Tibial nerve (tissue), 4 donors: ENCODE data around the gene PGBD5. TPM values are rescaled to one million over a fixed set of nuclear protein-coding genes. Genes with fewer than 3 reads are reported as not detected.

Experiments
- DNase-seq, 2 donors: peaks; one replicate each; pipeline ENCODE4 v3.0.0-alpha.2; 2019; ENCODE audit warnings: low spot score in 2 of 2
- H3K27ac ChIP-seq, 4 donors: fragments of 200-600 bp; sonication (generic) in 3 of 4; one replicate each; pipeline ENCODE4 v1.5.1; 2017 to 2019; ENCODE audit warnings: mild to moderate bottlenecking in 1 of 4
- H3K27me3 ChIP-seq, 2 donors: fragments of 200-600 bp; sonication (generic) in 1 of 2; one replicate each; pipeline versions ENCODE4 v1.5.1 to v1.6.0; 2017 to 2019
- H3K36me3 ChIP-seq, 3 donors: fragments of 200-600 bp; sonication (generic); one replicate each; pipeline ENCODE4 v1.5.1; 2018 to 2019
- H3K4me1 ChIP-seq, 4 donors: fragments of 200-600 bp; sonication (generic) in 3 of 4; one replicate each; pipeline ENCODE4 v1.5.1; 2017 to 2019
- H3K4me3 ChIP-seq, 4 donors: fragments of 200-600 bp; sonication (generic) in 3 of 4; one replicate each; pipeline ENCODE4 v1.5.1; 2017 to 2019; ENCODE audit warnings: mild to moderate bottlenecking in 1 of 4, moderate library complexity in 1 of 4
- H3K9me3 ChIP-seq, 4 donors: fragments of 200-600 bp; sonication (generic) in 3 of 4; one replicate each; pipeline ENCODE4 v1.5.1; 2017 to 2019
- EP300 ChIP-seq, 2 donors: sonication (generic); formaldehyde crosslinking; IDR thresholded peaks; one replicate each; pipeline ENCODE4 v1.6.1; 2017; ENCODE audit warnings: antibody characterized with exemption in 2 of 2, mild to moderate bottlenecking in 1 of 2
- POLR2A ChIP-seq, 2 donors: fragments of 450-650 bp; IDR thresholded peaks; one replicate each; pipeline ENCODE4 v1.6.1; 2017; ENCODE audit warnings: antibody characterized with exemption in 2 of 2, mild to moderate bottlenecking in 2 of 2, moderate library complexity in 2 of 2
- WGBS, 2 donors: methylation state at CpG; one replicate each; pipeline ENCODE4 v1.1.5; 2018; 5-methylcytosine and 5-hydroxymethylcytosine counted together
- total RNA-seq, 4 donors: library from RNA; depleted of rRNA; stranded (reverse); fragments of >200 nt; gene quantifications; one replicate each; pipeline ENCODE4 v1.1.0, GENCODE V29; 2016
- TF ChIP-seq, protein P1 (sequence below), 5 experiments: fragments of 200-600 bp in 3 of 5; fragments of 450-650 bp in 2 of 5; sonication (generic) in 3 of 5; IDR thresholded peaks; one replicate each; pipeline ENCODE4 v1.5.1; 2016 to 2019; ENCODE audit warnings: antibody characterized with exemption in 5 of 5, mild to moderate bottlenecking in 3 of 5, moderate library complexity in 2 of 5

Gene PGBD5
- total RNA-seq, 4 donors from 2014 or later: 1.4 to 5.1 (median 2.2) TPM

DNA sequence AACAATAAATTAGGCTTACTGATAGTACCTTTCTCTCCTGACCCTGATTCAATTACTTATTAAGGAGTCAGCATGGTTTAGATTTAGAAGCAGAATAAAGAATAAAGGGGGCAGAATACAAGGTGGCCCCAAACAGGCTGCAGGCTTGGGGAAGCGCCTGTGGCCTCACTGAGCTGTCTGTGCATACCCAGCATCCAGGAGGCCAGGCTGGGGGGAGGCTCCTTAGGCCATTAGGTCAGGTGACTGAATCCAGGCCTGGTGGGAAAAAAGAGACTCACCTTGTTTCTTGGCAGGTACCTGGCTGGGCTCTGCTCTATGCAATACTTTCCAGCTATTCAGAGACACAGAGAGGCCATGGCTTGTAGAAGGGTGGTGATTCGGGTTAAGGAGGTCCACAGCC is 38.8 kb downstream of the PGBD5 start:
- no peaks in the 10 kb centered on the region for H3K36me3 ChIP-seq
- H3K9me3 ChIP-seq: peaks cover 0 to 3% (median 0%) of the 10 kb centered on the region in 4 donors
- no peak overlapping the region for H3K27ac ChIP-seq
- TF ChIP-seq, protein P1, sequence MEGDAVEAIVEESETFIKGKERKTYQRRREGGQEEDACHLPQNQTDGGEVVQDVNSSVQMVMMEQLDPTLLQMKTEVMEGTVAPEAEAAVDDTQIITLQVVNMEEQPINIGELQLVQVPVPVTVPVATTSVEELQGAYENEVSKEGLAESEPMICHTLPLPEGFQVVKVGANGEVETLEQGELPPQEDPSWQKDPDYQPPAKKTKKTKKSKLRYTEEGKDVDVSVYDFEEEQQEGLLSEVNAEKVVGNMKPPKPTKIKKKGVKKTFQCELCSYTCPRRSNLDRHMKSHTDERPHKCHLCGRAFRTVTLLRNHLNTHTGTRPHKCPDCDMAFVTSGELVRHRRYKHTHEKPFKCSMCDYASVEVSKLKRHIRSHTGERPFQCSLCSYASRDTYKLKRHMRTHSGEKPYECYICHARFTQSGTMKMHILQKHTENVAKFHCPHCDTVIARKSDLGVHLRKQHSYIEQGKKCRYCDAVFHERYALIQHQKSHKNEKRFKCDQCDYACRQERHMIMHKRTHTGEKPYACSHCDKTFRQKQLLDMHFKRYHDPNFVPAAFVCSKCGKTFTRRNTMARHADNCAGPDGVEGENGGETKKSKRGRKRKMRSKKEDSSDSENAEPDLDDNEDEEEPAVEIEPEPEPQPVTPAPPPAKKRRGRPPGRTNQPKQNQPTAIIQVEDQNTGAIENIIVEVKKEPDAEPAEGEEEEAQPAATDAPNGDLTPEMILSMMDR (IDR thresholded peaks at IDR 0.05): no peak
- TF ChIP-seq POLR2A (IDR thresholded peaks at IDR 0.05): no peak
- TF ChIP-seq EP300 (IDR thresholded peaks at IDR 0.05): no peak
- no peaks in the 10 kb centered on the region for H3K27me3 ChIP-seq
- WGBS, 2 donors: 94 to 100% methylated on average over 2 of the region's 2 CpGs
- DNase-seq: no peak
- H3K4me3 ChIP-seq: no peak overlapping the region
- H3K4me1 ChIP-seq: peaks cover 0 to under 1% (median 0%) of the 10 kb centered on the region in 4 donors

DNA sequence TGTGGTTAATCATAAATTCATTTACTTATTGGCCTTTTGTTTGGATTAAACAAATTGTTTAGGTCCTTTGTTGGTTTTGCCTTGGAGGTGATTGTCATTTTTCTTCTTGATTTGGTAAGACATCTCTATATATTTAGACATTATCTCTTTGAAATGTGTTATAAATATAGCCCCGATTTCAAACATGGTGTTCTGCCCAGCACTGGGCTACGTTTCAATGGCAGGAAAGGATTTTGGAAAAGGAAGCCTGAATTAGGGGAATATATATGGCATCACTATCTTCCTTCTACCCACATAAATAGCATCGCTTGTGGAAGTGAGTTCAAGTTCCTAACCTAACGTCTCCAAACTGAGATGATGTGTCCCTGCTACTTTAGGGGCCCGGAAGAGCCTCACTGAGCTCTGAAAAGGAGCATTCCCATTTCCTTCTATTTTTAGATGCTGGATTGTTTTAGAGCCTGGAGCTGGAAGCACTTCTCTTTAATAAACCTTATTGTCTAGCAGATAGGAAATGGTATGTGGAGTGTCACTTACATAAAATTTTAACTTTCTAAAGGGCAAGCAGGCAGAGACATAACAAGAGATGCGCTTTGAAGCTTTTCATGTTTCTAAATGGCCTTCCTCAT is 39.4 kb downstream of the PGBD5 start:
- Histone ChIP-seq H3K4me1 (peaks cover 0 to 5% (median 0%) of the 10 kb centered on the region in 4 donors), H3K27me3 (no peaks in the 10 kb centered on the region), H3K9me3 (no peaks in the 10 kb centered on the region), H3K27ac (no peak overlapping the region), H3K4me3 (no peak overlapping the region), H3K36me3 (no peaks in the 10 kb centered on the region)
- TF ChIP-seq EP300 (IDR thresholded peaks at IDR 0.05): no peak
- no peak for TF ChIP-seq POLR2A (IDR thresholded peaks at IDR 0.05)
- TF ChIP-seq, protein P1 (IDR thresholded peaks at IDR 0.05): no peak
- no peak for DNase-seq
- WGBS, 2 donors: 71 to 75% methylated on average over 6 of the region's 6 CpGs

DNA sequence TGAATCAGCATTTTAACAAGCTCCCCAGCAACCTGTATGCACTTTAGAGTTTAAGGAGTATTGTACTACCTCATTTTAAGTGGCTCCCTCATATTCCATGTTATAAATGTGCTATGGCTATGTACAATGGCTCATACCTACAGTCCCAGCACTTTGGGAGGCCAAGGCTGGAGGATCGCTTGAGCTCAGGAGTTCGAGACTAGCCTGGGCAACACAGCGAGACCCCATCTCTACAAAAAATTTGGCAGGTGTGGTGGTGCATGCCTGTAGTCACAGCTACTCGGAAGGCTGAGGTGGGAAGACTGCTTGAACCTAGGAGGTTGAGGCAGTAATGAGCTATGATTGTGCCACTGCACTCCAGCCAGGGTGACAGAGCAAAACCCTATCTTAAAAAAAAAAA is 40.2 kb downstream of the PGBD5 start:
- Histone ChIP-seq H3K4me3 (no peak overlapping the region), H3K27ac (no peak overlapping the region), H3K36me3 (no peaks in the 10 kb centered on the region), H3K9me3 (no peaks in the 10 kb centered on the region), H3K27me3 (no peaks in the 10 kb centered on the region), H3K4me1 (peaks cover 0 to 12% (median 0%) of the 10 kb centered on the region in 4 donors)
- WGBS, 2 donors: 88 to 93% methylated on average over 4 of the region's 4 CpGs
- DNase-seq: no peak
- TF ChIP-seq EP300 (IDR thresholded peaks at IDR 0.05): no peak
- TF ChIP-seq, protein P1 (IDR thresholded peaks at IDR 0.05): no peak
- TF ChIP-seq POLR2A (IDR thresholded peaks at IDR 0.05): no peak

DNA sequence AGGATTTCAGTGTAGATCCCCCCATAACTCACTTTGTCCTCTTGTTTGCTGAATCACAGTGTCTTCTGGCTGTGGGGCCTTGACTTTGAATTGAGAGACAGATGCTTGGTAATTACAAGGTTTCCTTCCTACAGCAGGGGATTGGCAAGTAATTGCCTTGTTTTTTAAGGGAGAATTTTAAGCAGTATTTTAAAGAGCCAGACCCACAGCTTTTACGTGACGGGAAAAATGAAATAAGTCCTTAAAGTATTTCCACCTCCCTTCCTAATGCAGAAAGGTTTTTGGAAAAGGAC is 41.0 kb downstream of the PGBD5 start:
- Histone ChIP-seq H3K4me1 (peaks cover 0 to 12% (median 0%) of the 10 kb centered on the region in 4 donors), H3K9me3 (peaks cover 0 to 4% (median 0%) of the 10 kb centered on the region in 4 donors), H3K36me3 (no peaks in the 10 kb centered on the region), H3K27ac (no peak overlapping the region), H3K4me3 (no peak overlapping the region), H3K27me3 (no peaks in the 10 kb centered on the region)
- no peak for TF ChIP-seq EP300 (IDR thresholded peaks at IDR 0.05)
- TF ChIP-seq, protein P1 (IDR thresholded peaks at IDR 0.05): no peak
- whole genome bisulfite sequencing, 2 donors: 84 to 91% methylated on average over 2 of the region's 2 CpGs
- no peak for DNase-seq

DNA sequence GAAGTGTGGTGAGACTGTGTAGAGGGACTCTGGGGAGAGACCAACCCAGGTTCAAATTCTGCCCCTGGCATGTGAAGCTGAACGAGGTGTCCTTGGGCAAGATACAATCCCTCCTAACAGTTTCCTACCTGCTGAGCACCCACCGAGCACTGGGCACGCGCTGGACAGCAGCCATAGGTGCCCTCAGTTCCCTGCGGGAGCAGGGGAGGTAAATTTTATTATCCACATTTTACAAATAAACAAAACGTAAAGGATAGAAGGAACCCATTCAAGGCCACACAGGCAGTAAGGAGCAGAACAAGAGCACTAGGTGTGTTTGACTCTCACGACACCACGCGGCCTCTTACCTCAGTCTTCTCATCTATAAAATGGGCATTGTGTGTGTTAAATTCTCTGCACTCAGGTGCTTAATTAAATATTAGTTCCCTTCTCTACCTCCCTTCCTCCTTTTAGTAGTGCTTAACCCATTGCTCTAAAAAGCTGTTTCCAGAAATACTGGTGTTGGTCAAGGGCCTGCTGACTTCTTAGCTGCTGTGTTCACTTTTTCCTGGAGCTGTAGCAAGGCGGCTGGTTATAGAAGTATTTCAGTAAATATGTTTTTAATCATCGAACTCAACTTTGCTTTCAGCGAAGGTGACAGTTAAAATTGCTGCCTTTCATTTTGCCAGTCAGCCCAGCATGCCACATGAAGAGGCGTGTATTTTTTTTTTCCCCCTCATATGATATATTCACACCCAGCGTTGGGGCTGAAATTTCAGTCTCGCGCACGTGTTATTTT is 41.6 kb downstream of the PGBD5 start:
- H3K4me3 ChIP-seq: no peak overlapping the region
- no peaks in the 10 kb centered on the region for H3K27me3 ChIP-seq
- no peaks in the 10 kb centered on the region for H3K36me3 ChIP-seq
- H3K9me3 ChIP-seq: peaks cover 0 to 9% (median 0%) of the 10 kb centered on the region in 4 donors
- no peak for DNase-seq
- H3K4me1 ChIP-seq: peaks cover 0 to 12% (median 0%) of the 10 kb centered on the region in 4 donors
- TF ChIP-seq, protein P1 (IDR thresholded peaks at IDR 0.05): no peak
- TF ChIP-seq EP300 (IDR thresholded peaks at IDR 0.05) (no peak), POLR2A (IDR thresholded peaks at IDR 0.05) (no peak)
- WGBS, 2 donors: 80 to 88% methylated on average over 17 of the region's 17 CpGs
- no peak overlapping the region for H3K27ac ChIP-seq
